BLaER1 treated with 17β-estradiol and CSF1 and Interleukin-3, amounts not matched to agents 10 nM and 100 nM (cell line): ENCODE measurements around the gene ARRDC4.

Experiments
- H3K27ac ChIP-seq, 11 experiments: shearing (Covaris generic); formaldehyde crosslinking; 2 replicates each; pipeline ENCODE4 v1.8.1; 2022
- H3K27me3 ChIP-seq, 11 experiments: shearing (Covaris generic); formaldehyde crosslinking; 2 replicates each; pipeline ENCODE4 v1.8.1; 2022
- H3K36me3 ChIP-seq, 11 experiments: shearing (Covaris generic); formaldehyde crosslinking; 2 replicates each; pipeline ENCODE4 v1.8.1; 2022
- H3K4me1 ChIP-seq, 10 experiments: shearing (Covaris generic); formaldehyde crosslinking; 2 replicates each; pipeline ENCODE4 v1.8.1; 2022
- H3K4me2 ChIP-seq, 11 experiments: shearing (Covaris generic); formaldehyde crosslinking; 2 replicates each; pipeline ENCODE4 v1.8.1; 2022
- H3K4me3 ChIP-seq, 10 experiments: shearing (Covaris generic); formaldehyde crosslinking; 2 replicates each; pipeline ENCODE4 v1.8.1; 2022
- H3K9ac ChIP-seq, 11 experiments: shearing (Covaris generic); formaldehyde crosslinking; 2 replicates each; pipeline ENCODE4 v1.8.1; 2022
- H3K9me3 ChIP-seq, 11 experiments: shearing (Covaris generic); formaldehyde crosslinking; replicated peaks in 1 of 11; 2 replicates each; pipeline ENCODE4 v1.8.1; 2022
- H4K20me1 ChIP-seq, 11 experiments: shearing (Covaris generic); formaldehyde crosslinking; 2 replicates each; pipeline ENCODE4 v1.8.1; 2022
- Cebpa-rat ChIP-seq, 11 experiments: shearing (Covaris generic); IDR thresholded peaks; 2 replicates each; pipeline ENCODE4 v1.8.1; 2022

The ARRDC4 gene

DNA sequence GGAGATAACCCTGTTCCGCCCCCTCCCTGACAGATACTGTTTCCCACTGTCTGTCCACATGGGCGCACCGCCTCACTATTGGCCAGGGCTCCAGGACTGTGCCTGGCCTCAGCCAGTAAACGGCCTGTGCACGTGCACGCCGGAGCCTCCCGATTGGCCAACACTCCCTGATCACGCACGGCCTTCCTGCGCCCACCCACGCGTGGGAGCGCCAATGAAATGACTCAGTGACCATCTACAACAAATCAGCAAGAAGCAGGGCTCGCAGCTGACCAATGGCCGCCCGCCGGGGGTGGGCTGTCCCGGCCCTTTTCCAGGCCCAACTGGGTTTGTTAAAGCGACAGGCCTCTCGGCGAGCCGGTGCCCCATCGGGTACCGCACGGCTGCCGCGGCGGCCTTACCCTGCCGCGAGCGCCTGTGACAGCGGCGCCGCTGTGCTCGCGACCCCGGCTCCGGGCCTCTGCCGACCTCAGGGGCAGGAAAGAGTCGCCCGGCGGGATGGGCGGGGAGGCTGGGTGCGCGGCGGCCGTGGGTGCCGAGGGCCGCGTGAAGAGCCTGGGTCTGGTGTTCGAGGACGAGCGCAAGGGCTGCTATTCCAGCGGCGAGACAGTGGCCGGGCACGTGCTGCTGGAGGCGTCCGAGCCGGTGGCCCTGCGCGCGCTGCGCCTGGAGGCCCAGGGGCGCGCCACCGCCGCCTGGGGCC is at the start of gene ARRDC4:
TSS of gene ARRDC4 (plus strand) at position 340 of the 703 bp plus-strand sequence. CDS start at position 499, 159 bp downstream.
- Histone ChIP-seq H3K9ac (peak within 1 kb of the TSS; percentile 77 to 94 (median 88)), H3K4me1 (peaks cover 18 to 43% (median 31%) of the 10 kb centered on the region in 10 experiments), H4K20me1 (peaks cover 0 to 42% (median 16%) of the 10 kb centered on the region in 11 experiments; a peak in 8 of 22 replicates), H3K4me3 (peak within 1 kb of the TSS; percentile 82 to 97 (median 91)), H3K27ac (peak within 1 kb of the TSS; percentile 77 to 94 (median 86)), H3K36me3 (peaks cover 0 to 21% (median 14%) of the 10 kb centered on the region in 11 experiments; a peak in 16 of 22 replicates), H3K9me3 (peaks cover 7 to 21% (median 14%) of the 10 kb centered on the region in 11 experiments), H3K4me2 (peak within 1 kb of the TSS; percentile 85 to 98 (median 92)), H3K27me3 (peaks cover 0 to 8% (median 0%) of the 10 kb centered on the region in 11 experiments; a peak in 6 of 22 replicates)
- no peak; a peak in 1 of 22 replicates for TF ChIP-seq Cebpa-rat (IDR thresholded peaks at IDR 0.05)

DNA sequence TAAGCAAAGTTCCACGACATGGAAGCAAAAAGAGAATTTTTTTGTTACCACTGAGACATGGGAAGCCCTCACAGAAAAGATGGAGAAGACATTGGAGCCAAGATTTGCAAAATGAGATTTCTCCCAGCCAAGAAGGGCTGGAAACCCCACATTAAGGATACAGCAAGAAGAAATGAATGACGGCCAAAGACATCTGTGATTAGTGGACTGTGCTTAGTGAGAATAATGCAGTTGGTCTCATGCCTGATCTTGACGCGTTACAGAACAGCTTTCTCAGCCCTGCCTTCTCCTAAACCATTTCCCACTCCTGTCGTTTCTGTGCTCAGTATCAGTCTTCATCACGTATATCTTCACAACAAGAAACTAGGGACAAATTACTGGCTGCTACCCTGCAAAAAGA is 45.8 kb upstream of the ARRDC4 start:
- Histone ChIP-seq H3K9ac (no peak overlapping the region), H3K36me3 (no peaks in the 10 kb centered on the region), H3K4me3 (no peak overlapping the region), H3K27ac (no peak overlapping the region), H3K4me2 (peak overlapping the region in 3 of 11 experiments; percentile 2 to 22 (median 2); a peak in 2 of 22 replicates), H4K20me1 (no peaks in the 10 kb centered on the region), H3K27me3 (no peaks in the 10 kb centered on the region), H3K4me1 (0 out of 20 replicates have a peak, but pooled peaks cover 0 to 4% (median 0%) of the 10 kb centered on the region in 10 experiments), H3K9me3 (no peaks in the 10 kb centered on the region)
- TF ChIP-seq Cebpa-rat (IDR thresholded peaks at IDR 0.05), result no peak

- Histone ChIP-seq H4K20me1 (no peaks in the 10 kb centered on the region), H3K9ac (no peak overlapping the region), H3K4me2 (peak overlapping the region in 3 of 11 experiments; percentile 2 to 22 (median 2); a peak in 2 of 22 replicates), H3K9me3 (no peaks in the 10 kb centered on the region), H3K4me1 (0 out of 20 replicates have a peak, but pooled peaks cover 0 to 4% (median 0%) of the 10 kb centered on the region in 10 experiments), H3K36me3 (no peaks in the 10 kb centered on the region), H3K27me3 (no peaks in the 10 kb centered on the region), H3K4me3 (no peak overlapping the region), H3K27ac (no peak overlapping the region)
- no peak for TF ChIP-seq Cebpa-rat (IDR thresholded peaks at IDR 0.05)
Measured at GRCh38 chr15:97915261-97915660, 45.2 kb upstream of the ARRDC4 start.

DNA sequence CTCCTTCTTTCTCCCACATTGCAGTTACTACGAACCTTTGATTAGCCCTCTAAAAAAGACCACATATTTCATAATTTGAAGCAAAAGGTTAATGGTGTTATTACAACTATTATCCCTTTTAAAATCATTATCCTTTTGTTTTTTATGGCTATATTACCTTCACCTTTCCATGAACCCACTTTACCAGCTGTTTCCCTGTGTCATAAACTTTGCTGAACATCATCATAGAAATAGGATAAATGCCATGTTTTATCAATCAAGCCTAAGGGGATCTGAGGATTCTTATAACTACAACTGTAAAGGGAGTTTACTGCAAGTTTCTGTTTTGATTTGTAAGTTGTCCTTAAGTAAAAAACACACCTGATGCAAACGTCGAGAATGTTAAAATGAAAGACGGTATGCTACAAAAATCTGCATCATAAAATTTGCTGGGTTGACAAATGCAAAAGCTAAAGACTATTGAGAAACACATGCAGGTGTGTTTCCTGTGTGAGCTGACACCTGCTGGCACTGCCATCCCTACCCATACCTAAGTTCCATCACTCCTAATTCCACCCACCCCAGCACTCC is 39.1 kb upstream of the ARRDC4 start:
- Histone ChIP-seq H3K27me3 (no peaks in the 10 kb centered on the region), H3K9me3 (peaks cover 29 to 38% (median 33%) of the 10 kb centered on the region in 11 experiments), H3K27ac (no peak overlapping the region), H3K9ac (no peak overlapping the region), H4K20me1 (no peaks in the 10 kb centered on the region), H3K36me3 (no peaks in the 10 kb centered on the region; a peak in 2 of 22 replicates), H3K4me3 (no peak overlapping the region), H3K4me1 (no peaks in the 10 kb centered on the region), H3K4me2 (no peak overlapping the region)
- TF ChIP-seq Cebpa-rat (IDR thresholded peaks at IDR 0.05), result no peak

- H3K4me2 ChIP-seq, result no peak overlapping the region
- no peak for TF ChIP-seq Cebpa-rat (IDR thresholded peaks at IDR 0.05)
- no peaks in the 10 kb centered on the region for H3K27me3 ChIP-seq
- H3K9ac ChIP-seq, result no peak overlapping the region
- H3K4me3 ChIP-seq, result no peak overlapping the region
- H3K9me3 ChIP-seq, result peaks cover 33 to 42% (median 40%) of the 10 kb centered on the region in 11 experiments
- H4K20me1 ChIP-seq, result no peaks in the 10 kb centered on the region
- H3K36me3 ChIP-seq, result peaks cover 0 to 8% (median 0%) of the 10 kb centered on the region in 11 experiments; a peak in 3 of 22 replicates
- no peaks in the 10 kb centered on the region for H3K4me1 ChIP-seq
- no peak overlapping the region for H3K27ac ChIP-seq
Measured at GRCh38 chr15:97929456-97930229, 30.9 kb upstream of the ARRDC4 start.

DNA sequence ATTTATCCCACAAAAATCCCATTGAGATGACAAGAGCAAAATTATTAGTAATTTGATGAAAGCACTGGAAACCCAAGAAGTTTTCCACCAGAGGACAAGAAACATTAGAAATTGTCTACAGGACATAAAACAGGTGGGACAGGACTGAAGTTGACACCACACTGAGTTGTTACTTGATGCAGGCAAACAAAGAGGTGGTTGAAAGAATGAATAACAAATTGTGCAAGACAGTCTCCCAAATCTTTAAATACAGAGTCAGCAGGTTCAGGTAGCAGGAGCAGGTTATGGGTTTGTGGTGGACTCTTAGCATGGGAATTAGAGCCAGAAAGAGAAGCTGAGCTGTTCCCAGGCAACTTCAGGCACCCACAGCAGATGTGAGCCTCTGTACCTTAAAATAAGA is 30.3 kb upstream of the ARRDC4 start:
- Histone ChIP-seq H3K9ac (no peak overlapping the region), H4K20me1 (no peaks in the 10 kb centered on the region), H3K36me3 (peaks cover 0 to 8% (median 0%) of the 10 kb centered on the region in 11 experiments; a peak in 3 of 22 replicates), H3K4me3 (no peak overlapping the region), H3K4me1 (no peaks in the 10 kb centered on the region), H3K4me2 (no peak overlapping the region), H3K27me3 (no peaks in the 10 kb centered on the region), H3K27ac (no peak overlapping the region), H3K9me3 (peaks cover 32 to 42% (median 40%) of the 10 kb centered on the region in 11 experiments)
- TF ChIP-seq Cebpa-rat (IDR thresholded peaks at IDR 0.05), result no peak

DNA sequence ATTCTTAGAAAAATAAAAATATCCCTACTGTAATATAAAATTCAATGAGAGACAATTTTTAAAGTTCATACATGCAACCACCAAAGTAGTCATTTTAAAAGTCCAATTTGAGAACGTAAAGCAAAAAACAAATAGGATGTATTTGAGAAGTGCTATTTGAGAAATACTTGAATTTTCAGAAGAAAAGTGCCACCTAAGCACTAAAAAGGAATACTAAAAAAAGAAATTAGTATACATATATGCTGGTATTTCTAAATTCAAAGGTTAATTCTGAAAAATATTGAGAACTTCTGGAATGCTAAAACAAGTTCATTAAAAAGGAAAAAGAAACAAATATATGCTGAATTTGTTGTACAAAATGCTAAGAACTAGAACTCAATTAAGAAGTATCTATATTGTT is 29.2 kb upstream of the ARRDC4 start:
- no peak overlapping the region for H3K4me2 ChIP-seq
- no peaks in the 10 kb centered on the region for H3K27me3 ChIP-seq
- H3K27ac ChIP-seq, result no peak overlapping the region
- H3K4me1 ChIP-seq, result no peaks in the 10 kb centered on the region
- H3K36me3 ChIP-seq, result peaks cover 0 to 8% (median 0%) of the 10 kb centered on the region in 11 experiments; a peak in 3 of 22 replicates
- no peaks in the 10 kb centered on the region for H4K20me1 ChIP-seq
- H3K9me3 ChIP-seq, result peaks cover 31 to 42% (median 40%) of the 10 kb centered on the region in 11 experiments
- no peak overlapping the region for H3K9ac ChIP-seq
- no peak overlapping the region for H3K4me3 ChIP-seq
- TF ChIP-seq Cebpa-rat (IDR thresholded peaks at IDR 0.05), result no peak

- peaks cover 0 to 8% (median 0%) of the 10 kb centered on the region in 11 experiments; a peak in 3 of 22 replicates for H3K36me3 ChIP-seq
Measured at GRCh38 chr15:97933589-97933988, 26.9 kb upstream of the ARRDC4 start.

More at GRCh38 chr15:97933589-97933988, 26.9 kb upstream of the ARRDC4 start:
- Histone ChIP-seq H3K27ac (no peak overlapping the region), H3K4me1 (no peaks in the 10 kb centered on the region), H3K9me3 (peaks cover 31 to 41% (median 39%) of the 10 kb centered on the region in 11 experiments), H3K9ac (no peak overlapping the region), H3K4me2 (no peak overlapping the region), H3K27me3 (no peaks in the 10 kb centered on the region), H4K20me1 (no peaks in the 10 kb centered on the region), H3K4me3 (0 out of 20 replicates have a peak overlapping the region, but pooled peaks of 2 of the 10 experiments have one; percentile 6 to 9)
- no peak for TF ChIP-seq Cebpa-rat (IDR thresholded peaks at IDR 0.05)
